GM23248 (cell line): ENCODE data around the gene HERC3. TPM values are rescaled to one million over a fixed set of nuclear protein-coding genes. Genes with fewer than 3 reads are reported as not detected.

Experiments
- DNase-seq: peaks from one replicate; pipeline ENCODE4 v3.0.0-alpha.2; 2015
- H2AFZ ChIP-seq: fragments of 200-600 bp; sonication (generic); 2 replicates; pipeline ENCODE4 v1.6.1; 2016; ENCODE audit warnings: antibody characterized with exemption
- H3F3A ChIP-seq: fragments of 200-600 bp; sonication (generic); 2 replicates; pipeline ENCODE4 v1.6.1; 2016; ENCODE audit warnings: mild to moderate bottlenecking, antibody characterized with exemption, mixed run types; ENCODE audit not compliant: insufficient read depth
- H3K27ac ChIP-seq: fragments of 200-600 bp; sonication (generic); 2 replicates; pipeline ENCODE4 v1.5.1; 2016; ENCODE audit warnings: mild to moderate bottlenecking
- H3K27me3 ChIP-seq: fragments of 200-600 bp; sonication (generic); replicated peaks from 2 replicates; pipeline ENCODE4 v1.6.1; 2016; ENCODE audit warnings: mild to moderate bottlenecking; ENCODE audit not compliant: insufficient read depth
- H3K36me3 ChIP-seq: fragments of 200-600 bp; sonication (generic); 2 replicates; pipeline ENCODE4 v1.6.1; 2016; ENCODE audit warnings: low read depth, mild to moderate bottlenecking
- H3K4me1 ChIP-seq: fragments of 200-600 bp; sonication (generic); 2 replicates; pipeline ENCODE4 v1.6.1; 2016; ENCODE audit warnings: mild to moderate bottlenecking; ENCODE audit not compliant: insufficient read depth
- H3K4me2 ChIP-seq: fragments of 200-600 bp; sonication (generic); one replicate; pipeline ENCODE4 v1.6.1; 2016; ENCODE audit warnings: mild to moderate bottlenecking; ENCODE audit not compliant: unreplicated experiment
- H3K4me3 ChIP-seq: fragments of 200-600 bp; sonication (generic); 2 replicates; pipeline ENCODE4 v1.5.1; 2016; ENCODE audit warnings: mild to moderate bottlenecking
- H3K79me2 ChIP-seq: fragments of 200-600 bp; sonication (generic); 2 replicates; pipeline ENCODE4 v1.6.1; 2016; ENCODE audit warnings: mild to moderate bottlenecking; ENCODE audit not compliant: insufficient read depth
- H3K9ac ChIP-seq: fragments of 200-600 bp; sonication (generic); 2 replicates; pipeline ENCODE4 v1.6.1; 2016; ENCODE audit warnings: mild to moderate bottlenecking
- H3K9me2 ChIP-seq: fragments of 200-600 bp; sonication (generic); 2 replicates; pipeline ENCODE4 v1.6.1; 2016; ENCODE audit warnings: mixed run types, mild to moderate bottlenecking, moderate library complexity; ENCODE audit not compliant: insufficient read depth
- H3K9me3 ChIP-seq: fragments of 200-600 bp; sonication (generic); one replicate; pipeline ENCODE4 v1.6.1; 2017; ENCODE audit warnings: low read depth
- H4K20me1 ChIP-seq: fragments of 200-600 bp; sonication (generic); 2 replicates; pipeline ENCODE4 v1.6.0; 2016; ENCODE audit not compliant: insufficient read depth
- EZH2 ChIP-seq: fragments of 200-600 bp; sonication (generic); IDR thresholded peaks from 2 replicates; pipeline ENCODE4 v1.6.1; 2018; ENCODE audit warnings: antibody characterized with exemption, mild to moderate bottlenecking; ENCODE audit not compliant: insufficient read depth, poor library complexity, severe bottlenecking
- EZH2phosphoT487 ChIP-seq: fragments of 200-600 bp; sonication (generic); IDR thresholded peaks from 2 replicates; pipeline ENCODE4 v1.6.1; 2018; ENCODE audit warnings: antibody characterized with exemption, moderate library complexity, mild to moderate bottlenecking, low read depth; ENCODE audit not compliant: insufficient read depth
- WGBS, 2 experiments: methylation state at CpG; one replicate each; pipeline ENCODE4 v1.1.6; 2015 to 2017; ENCODE audit warnings: low lambda C conversion rate in 2 of 2, low coverage in 1 of 2; ENCODE audit errors: missing lambda C conversion rate in 2 of 2; 5-methylcytosine and 5-hydroxymethylcytosine counted together
- in situ Hi-C: fragments of 300-500 bp; cut with MboI; formaldehyde crosslinking; loops from 2 replicates; pipeline ENCODE4 v1.15.0; 2020
- polyA plus RNA-seq: library from polyadenylated mRNA; unstranded; fragments of >200 nt; fragmentation: Nextera tagmentation; extraction: Ambion mirVana; gene quantifications from 2 replicates; pipeline ENCODE4 v1.2.1, GENCODE V29; 2016
- total RNA-seq: library from RNA; depleted of rRNA; stranded (reverse); fragments of >200 nt; shearing (Covaris generic); gene quantifications from 2 replicates; pipeline ENCODE4 v1.2.3, GENCODE V29; 2014

The HERC3 gene
- total and polyA plus RNA-seq, 2 experiments from 2014 or later, result 25.8 to 27.6 TPM

DNA sequence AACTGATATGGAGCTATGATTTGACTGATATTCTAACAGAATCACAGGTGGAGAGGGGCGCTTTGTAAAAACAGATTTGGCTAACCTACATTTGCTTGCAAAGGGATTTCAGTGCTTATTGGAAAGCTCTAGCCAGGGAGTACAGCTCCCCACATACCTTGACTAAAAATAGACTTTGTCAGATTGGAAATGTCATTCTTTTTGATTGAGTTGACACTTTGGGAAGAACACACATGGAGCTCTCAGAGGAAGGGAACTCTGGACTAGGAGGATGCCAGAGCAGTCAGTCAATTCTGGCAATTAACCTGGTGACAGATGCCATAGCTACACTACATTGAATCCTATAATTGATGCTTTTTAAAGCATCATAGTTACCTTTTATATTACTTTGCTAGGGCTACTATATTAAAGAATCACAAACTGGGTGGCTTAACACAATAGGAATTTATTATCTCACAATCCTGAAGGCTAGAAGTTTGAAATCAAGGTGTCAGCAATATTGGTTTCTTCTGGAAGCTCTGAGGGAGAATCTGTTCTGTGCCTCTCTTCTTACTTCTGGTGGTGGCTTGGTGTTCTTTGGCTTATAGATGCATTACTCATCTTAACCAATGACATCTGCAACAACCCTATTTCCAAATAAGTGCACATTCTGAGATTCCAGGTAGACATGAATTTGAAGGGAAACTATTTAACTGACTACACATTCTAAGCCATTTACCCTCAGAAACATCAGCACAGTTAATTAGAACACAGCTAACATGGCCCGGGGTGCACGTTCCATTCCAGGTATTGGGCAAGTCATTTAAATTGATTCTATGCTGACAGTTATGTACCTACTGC lies 8.4 kb upstream of the HERC3 start:
- 95 to 100% methylated on average over 3 of the region's 3 CpGs for WGBS, 2 experiments
- TF ChIP-seq EZH2phosphoT487 (no peak), EZH2 (no peak)
- Histone ChIP-seq H3K4me1 (peaks cover 5% of the 10 kb centered on the region; the same call in 1 of the 2 replicates), H3K9ac (no peak overlapping the region), H3K9me2 (no peaks in the 10 kb centered on the region), H4K20me1 (no peaks in the 10 kb centered on the region), H3K9me3 (no peaks in the 10 kb centered on the region), H3K36me3 (no peaks in the 10 kb centered on the region), H3F3A (no peaks in the 10 kb centered on the region), H3K79me2 (no peaks in the 10 kb centered on the region; the same call in none of the 2 replicates), H2AFZ (no peak overlapping the region), H3K27me3 (no peaks in the 10 kb centered on the region), H3K27ac (no peak overlapping the region), H3K4me2 (no peak overlapping the region), H3K4me3 (no peak overlapping the region)
- in situ Hi-C loops, result no loop called here
- DNase-seq, result peak; percentile 31

DNA sequence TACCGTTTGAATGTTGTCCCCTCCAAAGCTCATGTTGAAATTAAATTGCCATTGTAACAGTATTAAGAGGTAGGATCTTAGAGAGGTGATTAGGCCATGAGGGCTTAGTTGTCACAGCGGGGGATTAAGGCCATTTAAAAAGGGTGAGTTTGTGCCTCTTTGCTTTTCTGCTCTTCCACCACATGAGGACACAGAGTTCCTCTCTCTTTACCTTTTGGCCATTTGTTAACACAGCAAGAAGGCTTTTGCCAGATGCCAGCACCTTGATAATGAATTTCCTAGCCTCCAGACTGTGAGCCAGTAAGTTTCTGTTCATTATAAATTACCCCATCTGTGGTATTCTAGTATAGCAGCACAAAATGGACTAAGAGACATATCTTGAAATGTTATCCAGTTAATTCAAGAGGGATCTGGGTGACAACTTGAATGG lies 7.8 kb upstream of the HERC3 start:
- no peaks in the 10 kb centered on the region for H3K9me2 ChIP-seq
- WGBS, 2 experiments, result 70 to 76% methylated on average over 2 of the region's 2 CpGs
- no peak overlapping the region for H3K4me2 ChIP-seq
- H3F3A ChIP-seq, result no peaks in the 10 kb centered on the region
- H3K9ac ChIP-seq, result no peak overlapping the region
- peaks cover 5% of the 10 kb centered on the region; the same call in 1 of the 2 replicates for H3K4me1 ChIP-seq
- no peaks in the 10 kb centered on the region for H4K20me1 ChIP-seq
- DNase-seq, result no peak
- in situ Hi-C loops, result no loop called here
- H3K36me3 ChIP-seq, result no peaks in the 10 kb centered on the region
- H3K9me3 ChIP-seq, result no peaks in the 10 kb centered on the region
- no peaks in the 10 kb centered on the region for H3K27me3 ChIP-seq
- H3K27ac ChIP-seq, result no peak overlapping the region
- peaks cover 5% of the 10 kb centered on the region for H3K79me2 ChIP-seq
- TF ChIP-seq EZH2phosphoT487 (no peak), EZH2 (no peak)
- H2AFZ ChIP-seq, result no peak overlapping the region
- no peak overlapping the region for H3K4me3 ChIP-seq

DNA sequence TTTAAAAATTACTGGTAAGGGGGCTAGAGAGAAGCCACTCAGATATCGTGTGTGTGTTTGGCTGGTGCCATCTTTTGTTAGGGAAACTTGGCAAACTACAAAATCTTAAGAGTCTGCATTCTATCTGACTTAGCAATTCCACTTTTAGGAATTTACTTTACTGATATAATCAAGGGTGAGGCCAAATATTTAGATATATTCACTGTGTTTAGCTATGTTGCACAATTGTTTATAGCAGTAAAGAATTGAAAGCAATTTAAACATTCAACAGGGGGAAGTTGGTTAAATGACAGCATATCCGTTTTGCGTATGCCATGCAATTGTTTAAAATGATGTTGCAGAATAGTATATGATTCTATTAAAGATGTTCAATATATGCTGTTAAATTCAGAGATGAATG lies 6.4 kb upstream of the HERC3 start:
- 97 to 98% methylated on average over 3 of the region's 3 CpGs for WGBS, 2 experiments
- DNase-seq, result peak; percentile 7

DNA sequence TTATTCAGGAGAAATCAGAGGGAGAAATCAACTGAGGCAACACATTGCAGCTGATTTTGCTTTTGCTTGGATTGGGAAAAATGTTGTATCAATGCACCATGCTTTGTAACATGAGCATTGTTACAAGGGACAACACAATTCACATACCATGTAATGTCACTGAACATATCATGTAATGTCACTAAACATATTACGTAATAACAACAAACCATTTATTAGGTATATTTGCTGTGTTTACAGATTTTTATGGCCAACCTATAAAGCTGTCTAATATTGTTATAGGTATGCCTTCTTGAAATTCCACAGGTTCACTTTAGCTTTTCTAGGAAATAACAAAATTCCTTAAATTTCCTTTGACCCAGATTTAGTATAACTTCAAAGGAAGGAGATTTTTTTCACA lies 5.0 kb upstream of the HERC3 start:
- H3K4me1 ChIP-seq, result peaks cover 11% of the 10 kb centered on the region; the same call in 1 of the 2 replicates
- no peaks in the 10 kb centered on the region for H3K36me3 ChIP-seq
- no peaks in the 10 kb centered on the region for H3K27me3 ChIP-seq
- no peaks in the 10 kb centered on the region for H3K9me2 ChIP-seq
- H3K9me3 ChIP-seq, result no peaks in the 10 kb centered on the region
- H2AFZ ChIP-seq, result no peak overlapping the region
- 97% methylated on average over 1 of the region's 1 CpG for WGBS, 2 experiments
- H4K20me1 ChIP-seq, result no peaks in the 10 kb centered on the region
- no peak overlapping the region for H3K4me2 ChIP-seq
- no peaks in the 10 kb centered on the region for H3F3A ChIP-seq
- DNase-seq, result no peak
- no peak overlapping the region for H3K9ac ChIP-seq
- TF ChIP-seq EZH2 (no peak), EZH2phosphoT487 (no peak)
- no peak overlapping the region for H3K27ac ChIP-seq
- no peak overlapping the region for H3K4me3 ChIP-seq
- in situ Hi-C loops, result no loop called here
- peaks cover 31% of the 10 kb centered on the region for H3K79me2 ChIP-seq

More for the DNA sequence above, 6.4 kb upstream of the HERC3 start:
- no peaks in the 10 kb centered on the region for H4K20me1 ChIP-seq
- H3K4me2 ChIP-seq, result no peak overlapping the region
- no peaks in the 10 kb centered on the region for H3K27me3 ChIP-seq
- H3K9ac ChIP-seq, result no peak overlapping the region
- H3F3A ChIP-seq, result no peaks in the 10 kb centered on the region
- H3K36me3 ChIP-seq, result no peaks in the 10 kb centered on the region
- peaks cover 6% of the 10 kb centered on the region; the same call in 1 of the 2 replicates for H3K4me1 ChIP-seq
- H3K9me2 ChIP-seq, result no peaks in the 10 kb centered on the region
- TF ChIP-seq EZH2, result no peak
- TF ChIP-seq EZH2phosphoT487, result no peak
- no peak overlapping the region for H3K4me3 ChIP-seq
- in situ Hi-C loops, result no loop called here
- H3K79me2 ChIP-seq, result peaks cover 20% of the 10 kb centered on the region
- no peaks in the 10 kb centered on the region for H3K9me3 ChIP-seq
- no peak overlapping the region for H2AFZ ChIP-seq
- H3K27ac ChIP-seq, result no peak overlapping the region
